ENCODE results near the gene TAF1D. TPM values are rescaled to one million over a fixed set of nuclear protein-coding genes. Genes with fewer than 3 reads are reported as not detected.

Gene TAF1D
- total and polyA plus RNA-seq, 12 donors, result 20.8 to 262 (median 59.5) TPM

GRCh38 chr11:93717501-93717900 lies 23.8 kb downstream of the TAF1D start:
- Histone ChIP-seq H3K36me3 (replicated peaks in 1 of 2) (peaks cover 0 to 7% of the 10 kb centered on the region in 2 donors), H3K27ac (no peak overlapping the region), H3K9me3 (replicated peaks in 1 of 3) (no peaks in the 10 kb centered on the region), H3K27me3 (no peaks in the 10 kb centered on the region), H3K4me1 (replicated peaks in 1 of 2) (no peaks in the 10 kb centered on the region), H3K4me3 (no peak overlapping the region)
- no peak for DNase-seq
- no peak for TF ChIP-seq POLR2A (IDR thresholded peaks at IDR 0.05)
- TF ChIP-seq, protein P1, sequence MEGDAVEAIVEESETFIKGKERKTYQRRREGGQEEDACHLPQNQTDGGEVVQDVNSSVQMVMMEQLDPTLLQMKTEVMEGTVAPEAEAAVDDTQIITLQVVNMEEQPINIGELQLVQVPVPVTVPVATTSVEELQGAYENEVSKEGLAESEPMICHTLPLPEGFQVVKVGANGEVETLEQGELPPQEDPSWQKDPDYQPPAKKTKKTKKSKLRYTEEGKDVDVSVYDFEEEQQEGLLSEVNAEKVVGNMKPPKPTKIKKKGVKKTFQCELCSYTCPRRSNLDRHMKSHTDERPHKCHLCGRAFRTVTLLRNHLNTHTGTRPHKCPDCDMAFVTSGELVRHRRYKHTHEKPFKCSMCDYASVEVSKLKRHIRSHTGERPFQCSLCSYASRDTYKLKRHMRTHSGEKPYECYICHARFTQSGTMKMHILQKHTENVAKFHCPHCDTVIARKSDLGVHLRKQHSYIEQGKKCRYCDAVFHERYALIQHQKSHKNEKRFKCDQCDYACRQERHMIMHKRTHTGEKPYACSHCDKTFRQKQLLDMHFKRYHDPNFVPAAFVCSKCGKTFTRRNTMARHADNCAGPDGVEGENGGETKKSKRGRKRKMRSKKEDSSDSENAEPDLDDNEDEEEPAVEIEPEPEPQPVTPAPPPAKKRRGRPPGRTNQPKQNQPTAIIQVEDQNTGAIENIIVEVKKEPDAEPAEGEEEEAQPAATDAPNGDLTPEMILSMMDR (IDR thresholded peaks at IDR 0.05), result no peak
- intact Hi-C loops (cut with DNase I), result no loop called here
- 93 to 100% (median 94%) methylated on average over 1 of the region's 1 CpG for WGBS, 4 donors

DNA sequence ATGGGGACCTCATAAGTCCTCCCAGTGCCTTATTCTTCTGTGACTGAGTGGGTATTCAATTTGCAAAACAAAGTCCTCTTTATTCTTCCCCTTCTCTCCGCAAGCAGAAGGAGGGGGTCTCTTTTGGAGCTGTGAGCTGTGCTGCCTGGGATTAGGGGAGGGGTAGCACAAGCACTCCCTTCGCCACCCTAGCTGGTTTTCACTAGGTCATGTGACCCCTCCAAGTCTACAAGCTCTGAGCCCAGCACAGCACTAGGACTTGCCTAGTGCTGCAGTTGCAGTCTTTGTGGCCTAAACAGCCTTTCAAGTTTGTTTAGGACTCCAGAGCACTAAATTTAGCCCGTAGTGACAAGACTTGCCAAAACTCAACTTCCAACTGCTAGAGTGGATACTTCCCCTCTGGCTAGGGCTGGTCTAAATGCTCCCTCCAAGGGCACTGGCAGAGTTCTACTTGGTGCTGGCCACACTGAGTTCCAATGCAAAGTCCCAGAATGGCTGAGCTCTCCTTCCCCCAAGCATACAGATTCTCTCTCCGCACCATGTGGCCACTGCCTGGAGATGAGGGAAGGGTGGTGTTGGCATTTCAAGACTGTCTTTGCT lies 25.4 kb downstream of the TAF1D start:
- Histone ChIP-seq H3K4me3 (no peak overlapping the region), H3K27ac (no peak overlapping the region), H3K27me3 (no peaks in the 10 kb centered on the region), H3K9me3 (replicated peaks in 1 of 3) (peaks cover 0 to 4% (median 0%) of the 10 kb centered on the region in 3 donors), H3K36me3 (replicated peaks in 1 of 2) (no peaks in the 10 kb centered on the region), H3K4me1 (replicated peaks in 1 of 2) (no peaks in the 10 kb centered on the region)
- intact Hi-C loops (cut with DNase I), result no loop called here
- DNase-seq, result no peak
- WGBS, 4 donors, result 93 to 95% (median 94%) methylated on average over 4 of the region's 4 CpGs
- no peak for TF ChIP-seq POLR2A (IDR thresholded peaks at IDR 0.05)
- TF ChIP-seq, protein P1 (IDR thresholded peaks at IDR 0.05), result no peak

DNA sequence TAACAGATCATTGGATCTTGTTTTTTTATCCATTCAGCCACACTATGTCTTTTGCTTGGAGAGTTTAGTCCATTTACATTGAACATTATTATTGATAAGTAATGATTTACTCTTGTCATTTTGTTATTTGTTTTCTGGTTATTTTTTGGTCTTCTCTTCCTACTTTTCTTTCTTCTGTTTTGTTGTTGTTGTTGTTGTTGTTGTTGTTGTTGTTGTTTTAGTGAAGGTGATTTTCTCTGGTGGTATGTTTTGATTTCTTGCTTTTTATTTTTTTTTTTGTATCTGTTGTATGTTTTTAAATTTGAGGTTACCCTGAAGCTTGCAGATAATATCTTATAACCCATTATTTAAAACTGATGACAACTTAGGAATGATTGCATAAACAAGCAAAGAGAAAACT lies 28.6 kb downstream of the TAF1D start:
- Histone ChIP-seq H3K4me1 (replicated peaks in 1 of 2) (no peaks in the 10 kb centered on the region), H3K9me3 (replicated peaks in 1 of 3) (peaks cover 0 to 5% (median 5%) of the 10 kb centered on the region in 3 donors), H3K4me3 (no peak overlapping the region), H3K27ac (no peak overlapping the region), H3K27me3 (no peaks in the 10 kb centered on the region), H3K36me3 (replicated peaks in 1 of 2) (peaks cover 0 to 11% of the 10 kb centered on the region in 2 donors)
- TF ChIP-seq, protein P1 (IDR thresholded peaks at IDR 0.05), result no peak
- TF ChIP-seq POLR2A (IDR thresholded peaks at IDR 0.05), result no peak
- no peak for DNase-seq
- intact Hi-C loops (cut with DNase I), result no loop called here

DNA sequence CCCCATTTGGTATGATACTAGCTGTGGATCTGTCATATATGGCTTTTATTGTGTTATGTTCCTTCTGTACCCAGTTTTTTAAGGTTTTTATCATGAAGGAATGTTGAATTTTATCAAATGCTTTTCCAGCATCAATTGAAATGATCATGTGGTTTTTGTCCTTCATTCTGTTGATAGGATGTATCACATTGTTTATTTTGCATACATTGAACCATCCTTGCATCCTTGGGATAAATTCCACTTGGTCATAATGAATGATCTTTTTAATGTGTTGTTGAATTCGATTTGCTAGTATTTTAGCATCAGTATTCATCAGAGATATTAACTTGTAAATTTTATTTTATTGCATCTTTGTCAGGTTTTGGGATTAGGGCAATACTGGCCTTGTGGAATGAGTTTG lies 31.1 kb downstream of the TAF1D start:
- WGBS, 4 donors, result 92 to 100% (median 93%) methylated on average over 1 of the region's 1 CpG
- peaks cover 0 to 20% of the 10 kb centered on the region in 2 donors for H3K36me3 ChIP-seq (replicated peaks in 1 of 2)
- no peak for DNase-seq
- H3K4me3 ChIP-seq, result no peak overlapping the region
- H3K4me1 ChIP-seq (replicated peaks in 1 of 2), result no peaks in the 10 kb centered on the region
- intact Hi-C loops (cut with DNase I), result no loop called here
- H3K9me3 ChIP-seq (replicated peaks in 1 of 3), result peaks cover 0 to 5% (median 5%) of the 10 kb centered on the region in 3 donors
- H3K27me3 ChIP-seq, result no peaks in the 10 kb centered on the region
- H3K27ac ChIP-seq, result no peak overlapping the region
- TF ChIP-seq, protein P1 (IDR thresholded peaks at IDR 0.05), result no peak
- TF ChIP-seq POLR2A (IDR thresholded peaks at IDR 0.05), result no peak

Measured in adrenal gland (tissue), 12 donors.